ENCODE measurements around the gene TAT. TPM values are rescaled to one million over a fixed set of nuclear protein-coding genes. Genes with fewer than 3 reads are reported as not detected.
A peak's percentile ranks its signal among the peaks of the same experiment; 100 is the strongest.
"Not testable (repeated sequence)": the region's sequence is repeated elsewhere in the genome, so short reads cannot be mapped to it uniquely, and the experiment has no call there.

The TAT gene
- polyA plus RNA-seq (ENCODE audit: insufficient read length in 3 of 3), result under 1 TPM; 0.04 to 0.11 (median 0.06) TPM
- long read RNA-seq, donor 1, result 0 reads
- long read RNA-seq, donor 2, result 0 reads
- long read RNA-seq, donor 3, result 0 reads
- long read RNA-seq, donor 4, result 0 reads
- long read RNA-seq, donor 5, result 0 reads
- long read RNA-seq, donor 6, result 0 reads
- long read RNA-seq, donor 7, result 0 reads
- long read RNA-seq, donor 8, result 0 reads
- long read RNA-seq, donor 9, result 0 reads
- long read RNA-seq, donor 10, result 0 reads
- long read RNA-seq, donor 11, result 0 reads
- long read RNA-seq, donor 12, result 0 reads
- long read RNA-seq, donor 13, result 0 reads
- long read RNA-seq, donor 14, result 0 reads
- long read RNA-seq, donor 15, result 0 reads
- long read RNA-seq, donor 16, result 0 reads

DNA sequence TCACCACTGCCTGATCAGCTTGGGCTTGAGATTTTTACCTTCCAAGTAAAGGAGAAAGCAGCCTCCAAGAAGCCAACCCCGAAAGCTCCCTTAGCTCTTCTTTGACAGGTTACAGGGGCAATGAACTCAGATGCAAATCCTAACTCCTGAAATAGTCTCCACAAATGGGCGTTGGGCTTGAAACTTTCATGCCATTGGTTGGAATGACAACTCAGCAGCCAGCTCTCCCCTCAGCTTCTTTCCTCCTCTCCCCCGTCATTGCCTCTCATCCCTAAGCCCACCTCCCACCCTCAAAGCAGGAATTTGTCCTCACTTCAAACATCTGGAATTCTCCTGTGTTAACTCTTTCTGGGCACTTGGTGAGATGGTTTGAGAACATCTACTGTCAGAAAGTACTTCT, at the start of gene TAT:
Gene TAT, minus strand, starts transcription at position 122 of the 400 bp plus-strand sequence. CDS start 677 bp downstream, outside the sequence.
- DNase-seq (ENCODE audit: extremely low read depth in 1 of 11, low read depth in 9 of 11, low spot score in 4 of 11), result no peak

DNA sequence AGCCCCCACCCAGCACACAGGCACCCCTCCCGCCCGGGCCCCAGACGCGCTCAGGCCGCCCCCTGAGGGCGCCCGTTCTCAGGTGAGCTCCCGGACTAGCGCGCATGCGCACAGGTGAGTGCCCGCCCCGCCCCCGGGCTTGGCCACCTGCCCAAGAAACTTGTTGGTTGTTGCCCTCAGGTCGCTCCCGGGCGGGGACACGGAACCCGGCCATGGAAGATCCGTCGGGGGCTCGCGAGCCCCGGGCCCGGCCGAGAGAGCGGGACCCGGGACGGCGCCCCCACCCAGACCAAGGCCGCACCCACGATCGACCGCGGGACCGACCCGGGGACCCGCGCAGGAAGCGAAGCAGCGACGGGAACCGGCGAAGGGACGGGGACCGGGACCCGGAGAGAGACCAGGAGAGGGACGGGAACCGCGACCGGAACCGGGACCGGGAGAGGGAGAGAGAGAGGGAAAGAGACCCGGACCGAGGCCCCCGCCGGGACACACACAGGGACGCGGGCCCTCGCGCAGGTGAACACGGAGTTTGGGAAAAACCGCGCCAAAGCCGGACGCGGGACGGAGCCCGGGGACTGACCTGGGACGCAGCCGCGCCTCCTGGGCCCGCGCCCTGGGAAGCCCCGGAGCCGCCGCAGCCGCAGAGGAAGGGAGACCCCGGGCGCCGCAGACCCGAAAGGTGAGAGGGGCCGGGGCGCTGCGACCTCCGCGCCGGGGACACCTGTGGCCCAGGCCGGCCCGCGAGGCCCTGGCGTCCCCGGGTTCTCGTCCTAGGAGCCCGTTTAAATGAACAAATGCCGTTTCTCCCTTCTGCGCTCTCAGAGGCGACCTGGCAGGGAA, 49.3 kb upstream of the TAT start, which contains the start of gene MARVELD3:
Gene MARVELD3, plus strand, starts transcription at position 167 of the 840 bp plus-strand sequence. Its CDS starts 46 bp downstream, at position 213.
- peak in 6 of 11 donors; percentile 36 to 69 (median 43) for DNase-seq (ENCODE audit: extremely low read depth in 1 of 11, low read depth in 9 of 11, low spot score in 4 of 11)

DNA sequence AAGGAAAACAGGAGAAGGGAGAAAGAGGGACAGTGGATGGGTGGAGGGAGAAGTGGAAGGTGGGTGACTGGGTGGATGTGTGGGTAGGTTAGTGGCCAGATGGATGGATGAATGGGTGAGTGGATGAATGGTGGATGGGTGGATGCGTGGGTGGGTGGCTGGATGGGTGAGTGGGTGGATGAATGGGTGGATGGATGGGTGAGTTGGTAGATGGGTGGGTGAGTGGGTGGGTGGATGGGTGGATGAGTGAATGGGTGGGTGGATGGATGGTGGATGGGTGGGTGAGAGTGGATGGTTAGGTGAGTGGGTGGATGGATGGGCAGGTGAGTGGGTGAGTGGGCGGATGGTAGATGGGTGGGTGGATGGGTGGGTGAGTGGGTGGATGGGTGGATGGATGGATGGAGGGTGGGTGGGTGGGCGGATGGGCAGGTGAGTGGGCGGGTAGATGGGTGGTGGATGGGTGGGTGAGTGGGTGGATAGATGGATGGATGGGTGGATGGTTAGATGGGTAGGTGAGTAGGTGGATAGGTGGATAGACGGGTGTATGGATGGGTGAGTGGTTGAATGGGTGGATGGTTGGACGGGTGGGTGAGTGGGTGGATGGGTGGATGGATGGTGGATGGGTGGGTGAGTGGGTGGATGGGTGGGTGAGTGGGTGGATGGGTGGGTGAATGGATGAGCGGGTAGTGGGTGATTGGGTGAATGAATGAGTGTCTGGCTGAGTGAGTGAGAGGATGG, 48.4 kb upstream of the TAT start:
- no peak for DNase-seq (ENCODE audit: extremely low read depth in 1 of 11, low read depth in 9 of 11, low spot score in 4 of 11)

DNA sequence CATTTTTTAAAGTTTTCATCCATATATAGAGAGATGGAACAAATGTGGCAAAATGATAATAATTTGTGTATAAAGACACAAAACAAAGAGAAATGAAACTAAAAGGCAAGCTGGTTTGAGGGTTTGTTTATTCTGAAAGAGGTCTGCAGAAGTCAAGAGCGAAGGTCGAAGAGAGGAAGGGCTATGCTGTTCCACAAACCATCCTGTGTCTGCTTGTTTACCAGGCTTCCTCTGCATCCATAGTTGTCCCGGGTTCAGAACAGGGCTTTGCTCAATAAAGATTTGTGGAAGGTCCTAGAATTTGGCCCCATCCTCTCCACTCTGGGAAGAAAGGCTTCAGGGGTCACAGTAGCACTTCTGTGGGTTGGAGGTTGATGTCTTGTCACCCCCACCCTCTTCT, 46.7 kb upstream of the TAT start:
- no peak for DNase-seq (ENCODE audit: extremely low read depth in 1 of 11, low read depth in 9 of 11, low spot score in 4 of 11)

DNA sequence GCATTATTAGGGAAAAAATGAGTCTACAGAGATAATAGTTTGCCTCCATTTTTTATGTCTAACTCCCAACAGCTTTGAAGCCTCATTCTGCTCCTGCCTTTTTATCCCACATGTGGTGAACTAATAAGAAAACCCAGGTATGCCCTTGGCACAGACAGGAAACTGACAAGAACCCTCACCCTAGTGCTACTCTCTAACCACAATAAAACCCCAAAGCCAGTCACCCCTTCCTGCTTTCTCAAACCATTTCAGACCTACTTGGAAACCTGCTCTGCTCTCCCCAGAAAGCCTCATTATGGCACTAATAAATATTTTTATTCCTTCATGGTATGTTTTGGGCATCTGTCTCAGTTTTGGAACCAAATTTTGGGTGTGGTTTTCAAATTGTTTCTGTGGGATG, 45.2 kb upstream of the TAT start:
- DNase-seq (ENCODE audit: extremely low read depth in 1 of 11, low read depth in 9 of 11, low spot score in 4 of 11), result no peak

DNA sequence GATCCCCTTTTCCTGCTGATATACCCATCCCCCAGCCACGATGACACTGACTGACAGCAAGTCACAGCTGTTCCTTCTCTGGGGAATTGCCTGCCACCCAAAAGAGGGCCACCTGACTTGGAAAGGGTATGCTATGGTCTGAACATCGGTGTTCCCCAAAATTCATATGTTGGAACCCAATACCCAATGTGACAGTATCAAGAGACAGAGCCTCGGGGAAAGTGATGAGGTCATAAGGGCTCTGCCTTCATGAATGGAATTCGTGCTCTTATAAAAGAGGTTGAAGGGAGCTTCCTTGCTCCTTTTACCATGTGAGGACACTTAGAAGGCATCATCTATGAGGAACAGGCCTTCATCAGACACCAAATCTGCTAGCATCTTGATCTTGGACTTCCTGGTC, 41.5 kb upstream of the TAT start:
- no peak for DNase-seq (ENCODE audit: extremely low read depth in 1 of 11, low read depth in 9 of 11, low spot score in 4 of 11)

DNA sequence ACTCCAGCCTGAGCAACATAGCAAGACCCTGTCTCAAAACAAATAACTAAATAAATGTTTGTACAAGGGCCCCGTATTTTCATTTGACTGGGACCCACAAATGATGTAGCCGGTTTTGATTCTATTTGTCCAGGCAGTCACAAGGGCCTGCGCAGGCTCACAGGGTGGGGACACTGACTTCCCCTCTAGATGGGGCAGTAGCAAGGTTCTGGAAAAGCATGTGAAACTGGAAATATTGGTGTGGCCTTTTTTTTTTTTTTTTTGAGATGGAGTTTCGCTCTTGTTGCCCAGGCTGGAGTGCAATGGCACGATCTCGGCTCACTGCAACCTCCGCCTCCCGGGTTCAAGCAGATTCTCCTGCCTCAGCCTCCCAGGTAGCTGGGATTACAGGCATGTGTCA, 38.1 kb upstream of the TAT start:
- DNase-seq (ENCODE audit: extremely low read depth in 1 of 11, low read depth in 9 of 11, low spot score in 4 of 11), result not testable (repeated sequence)

DNA sequence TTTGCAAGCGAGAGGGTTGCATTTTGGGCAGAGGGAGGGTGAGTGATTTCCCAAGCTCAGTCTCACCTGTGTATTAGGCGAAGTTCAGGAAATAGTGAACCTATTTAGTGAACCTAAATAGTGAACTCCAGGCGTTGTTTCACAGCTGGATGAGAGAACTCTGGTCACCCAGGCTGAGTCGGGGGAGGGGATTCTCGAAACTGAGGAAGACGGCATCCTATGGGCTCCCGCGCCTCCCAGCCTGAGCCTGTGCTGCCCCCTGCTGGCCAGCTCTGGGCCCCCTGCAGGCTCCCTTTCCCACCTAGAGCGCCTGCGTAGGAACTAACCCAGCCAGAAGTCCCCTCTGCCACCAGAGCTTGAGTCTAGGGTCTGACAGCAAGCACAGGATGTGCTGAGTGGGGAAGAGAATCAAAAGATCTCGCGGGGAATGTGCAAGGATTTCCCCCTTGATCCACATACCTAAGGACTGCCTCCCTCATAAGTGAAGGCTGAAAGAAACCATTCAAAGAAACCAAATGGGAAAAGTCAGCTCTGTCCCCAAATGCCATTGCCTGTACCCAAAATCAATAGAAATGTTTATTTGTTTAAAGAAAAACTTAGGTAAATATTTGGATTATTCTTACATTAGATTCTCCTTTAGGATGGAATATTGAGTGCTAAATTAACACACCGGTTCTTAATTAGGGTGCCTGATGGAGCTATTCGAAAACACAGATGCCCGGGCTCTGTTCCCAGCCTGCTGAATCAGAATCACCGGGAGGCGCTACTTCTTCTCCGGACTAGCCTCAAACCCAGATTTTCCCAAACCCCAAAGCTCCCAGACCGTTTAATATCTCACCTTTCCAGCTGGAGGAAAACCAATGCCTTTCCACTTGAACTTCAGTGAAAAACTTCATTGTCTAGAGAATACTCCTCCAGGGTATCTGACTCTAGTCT, 34.3 kb upstream of the TAT start:
- peak in 9 of 11 donors; percentile 41 to 73 (median 59) for DNase-seq (ENCODE audit: extremely low read depth in 1 of 11, low read depth in 9 of 11, low spot score in 4 of 11)

DNA sequence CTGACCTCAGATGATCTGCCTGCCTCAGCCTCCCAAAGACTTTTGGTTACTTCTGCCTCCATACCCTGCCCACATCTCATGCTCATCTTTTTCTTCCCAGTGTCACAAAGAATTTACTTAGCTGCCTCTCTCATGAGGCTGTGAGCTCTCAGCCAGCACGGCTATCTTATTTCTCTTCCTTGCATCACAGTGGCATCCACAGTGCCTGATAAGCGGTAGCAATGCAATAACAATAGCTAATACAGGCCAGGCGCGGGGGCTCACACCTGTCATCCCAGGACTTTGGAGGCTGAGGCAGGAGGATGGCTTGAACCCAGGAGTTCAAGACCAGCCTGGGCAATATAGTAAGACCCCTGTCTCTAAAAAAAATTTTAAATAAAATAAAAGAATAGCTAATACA, 33.6 kb upstream of the TAT start:
- no peak for DNase-seq (ENCODE audit: extremely low read depth in 1 of 11, low read depth in 9 of 11, low spot score in 4 of 11)

DNA sequence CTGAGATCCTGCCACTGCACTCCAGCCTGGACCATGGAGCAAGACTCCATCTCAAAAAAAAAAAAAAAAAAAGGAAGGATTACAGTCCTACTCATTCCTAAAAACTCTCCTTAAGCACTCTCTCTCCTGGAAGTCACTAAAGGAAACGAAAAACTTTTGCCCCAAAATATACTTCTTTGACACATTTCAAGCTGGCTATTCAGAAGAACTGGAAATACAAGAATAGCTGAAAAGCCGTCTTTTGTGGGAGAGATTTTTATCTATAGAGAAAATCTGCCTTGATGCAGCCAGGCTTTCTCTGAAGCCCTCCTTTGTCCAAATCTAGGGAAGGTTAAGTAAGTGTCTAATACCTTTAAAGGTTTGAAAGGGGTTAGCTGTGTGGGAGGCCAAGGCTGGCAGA, 32.2 kb upstream of the TAT start:
- no peak for DNase-seq (ENCODE audit: extremely low read depth in 1 of 11, low read depth in 9 of 11, low spot score in 4 of 11)

DNA sequence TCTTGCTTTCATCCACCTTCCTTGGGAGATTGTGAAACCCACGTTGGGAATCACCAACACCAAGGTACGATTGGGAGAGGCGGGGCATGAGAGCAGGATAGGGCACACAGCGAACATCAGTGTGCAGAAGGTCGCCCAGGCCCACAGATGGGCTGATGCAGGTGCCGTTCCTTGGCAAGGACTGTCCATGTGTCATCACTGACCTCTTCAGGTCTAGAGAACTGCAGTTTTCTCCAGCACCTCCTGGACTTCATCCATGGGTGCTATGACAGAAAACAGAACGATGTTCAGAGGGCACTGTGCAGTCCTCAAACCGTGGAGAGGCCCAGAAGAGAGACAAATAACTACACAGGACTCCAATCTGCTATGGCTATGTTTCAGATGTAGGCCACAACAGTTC, 23.9 kb upstream of the TAT start:
- DNase-seq (ENCODE audit: extremely low read depth in 1 of 11, low read depth in 9 of 11, low spot score in 4 of 11), result no peak

DNA sequence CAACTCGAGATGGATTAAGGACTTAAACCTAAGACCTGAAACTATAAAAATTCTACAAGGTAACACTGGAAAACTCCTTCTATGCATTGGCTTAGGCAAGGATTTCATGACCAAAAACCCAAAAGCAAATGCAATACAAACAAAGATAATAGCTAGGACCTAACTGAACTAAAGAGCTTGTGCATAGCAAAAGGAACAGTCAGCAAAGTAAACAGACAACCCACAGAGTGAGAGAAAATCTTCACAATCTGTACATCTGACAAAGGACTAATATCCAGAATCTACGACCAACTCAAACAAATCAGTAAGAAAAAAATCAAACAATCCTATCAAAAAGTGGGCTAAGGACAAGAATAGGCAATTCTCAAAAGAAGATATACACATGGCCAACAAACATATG, 21.5 kb upstream of the TAT start:
- DNase-seq (ENCODE audit: extremely low read depth in 1 of 11, low read depth in 9 of 11, low spot score in 4 of 11), result not testable (repeated sequence)

DNA sequence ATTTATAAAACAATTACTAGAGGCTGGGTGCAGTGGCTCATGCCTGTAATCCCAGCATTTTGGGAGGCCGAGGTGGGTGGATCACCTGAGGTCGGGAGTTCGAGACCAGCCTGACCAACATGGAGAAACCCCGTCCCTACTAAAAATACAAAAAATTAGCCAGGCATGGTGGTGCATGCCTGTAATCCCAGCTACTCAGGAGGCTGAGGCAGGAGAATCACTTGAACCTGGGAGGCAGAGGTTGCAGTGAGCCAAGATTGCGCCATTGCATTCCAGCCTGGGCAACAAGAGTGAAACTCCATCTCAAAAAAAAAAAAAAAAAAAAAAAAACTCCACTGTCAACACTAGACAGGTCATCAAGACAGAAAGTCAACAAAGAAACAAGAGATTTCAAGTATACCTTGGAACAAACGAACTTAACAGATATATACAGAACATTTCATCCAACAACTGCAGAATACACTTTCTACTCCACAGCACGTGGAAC, 18.5 kb upstream of the TAT start:
- not testable (repeated sequence) for DNase-seq (ENCODE audit: extremely low read depth in 1 of 11, low read depth in 9 of 11, low spot score in 4 of 11)

DNA sequence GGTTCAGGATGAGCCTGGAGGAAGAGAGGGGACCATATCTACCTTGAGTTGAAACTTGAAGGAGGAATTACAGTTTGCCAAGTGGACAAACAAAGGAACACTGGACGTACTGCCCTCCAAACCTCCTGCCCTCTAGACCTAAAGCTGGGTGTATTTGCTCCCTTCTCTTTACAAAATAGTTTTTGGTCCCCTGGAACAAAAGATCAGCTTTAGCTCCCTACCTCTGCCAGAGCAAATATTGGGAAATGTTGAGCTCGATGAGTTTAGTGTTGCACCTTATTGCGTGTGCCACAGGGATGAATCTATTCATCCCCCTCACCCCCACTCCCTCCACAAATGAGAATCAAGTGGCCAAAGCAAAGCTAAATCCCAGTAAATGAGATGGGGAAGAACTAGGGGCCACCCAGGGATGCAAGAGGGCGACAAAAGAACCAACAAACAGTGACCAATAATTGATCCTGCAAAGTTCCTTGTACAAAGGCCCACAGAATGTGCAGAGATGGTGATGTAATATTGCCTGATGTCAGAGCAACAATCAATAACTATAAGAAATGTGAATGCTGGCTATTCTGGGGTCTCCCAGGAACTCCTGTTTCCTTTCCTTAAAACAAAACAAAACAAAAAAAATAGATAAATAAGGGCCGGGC, 17.2 kb upstream of the TAT start:
- no peak for DNase-seq (ENCODE audit: extremely low read depth in 1 of 11, low read depth in 9 of 11, low spot score in 4 of 11)

DNA sequence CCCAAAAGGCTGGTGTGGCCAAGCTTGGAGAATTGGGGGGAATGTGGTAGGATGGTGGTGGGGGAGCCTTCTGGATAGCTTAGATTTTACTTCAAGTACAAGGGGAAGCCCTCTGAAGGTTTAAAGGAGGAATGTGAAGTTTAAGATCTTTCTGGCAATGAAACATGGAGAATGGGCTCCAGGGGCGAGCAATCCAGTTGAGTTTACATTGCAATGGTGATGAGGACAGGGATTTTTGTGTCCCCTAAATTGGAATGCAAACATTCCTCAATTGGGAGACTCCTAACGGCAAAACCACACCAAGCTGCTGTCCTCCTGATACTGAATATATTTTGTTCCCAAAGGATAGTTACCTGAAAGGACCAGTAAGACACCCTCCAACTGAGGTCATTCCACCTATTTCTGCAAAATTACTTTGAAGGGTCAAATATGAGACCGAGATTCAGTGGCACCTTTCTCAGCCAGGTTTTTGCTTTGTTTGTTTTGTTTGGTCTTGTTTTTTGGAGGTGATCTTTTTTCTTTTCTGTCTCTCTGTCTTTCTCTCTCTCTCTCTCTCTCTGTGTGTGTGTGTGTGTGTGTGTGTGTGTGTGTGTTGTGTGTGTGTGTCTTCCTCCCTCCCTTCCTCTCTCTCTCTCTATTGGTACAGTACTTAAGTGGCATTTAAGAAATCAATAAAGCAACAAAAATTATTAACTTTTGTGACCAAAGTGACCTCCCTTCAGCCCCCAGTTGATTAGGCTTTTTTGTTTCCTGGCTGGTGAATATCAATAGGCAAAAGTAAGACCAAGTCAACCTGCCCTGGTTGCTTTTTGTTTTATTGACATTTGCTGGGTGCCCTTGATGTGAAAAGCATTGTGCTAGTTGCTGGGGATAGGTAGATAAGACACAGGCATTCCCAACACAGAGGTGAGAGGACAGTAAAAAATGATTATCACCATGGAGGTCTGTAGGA, 16.4 kb upstream of the TAT start:
- no peak for DNase-seq (ENCODE audit: extremely low read depth in 1 of 11, low read depth in 9 of 11, low spot score in 4 of 11)

DNA sequence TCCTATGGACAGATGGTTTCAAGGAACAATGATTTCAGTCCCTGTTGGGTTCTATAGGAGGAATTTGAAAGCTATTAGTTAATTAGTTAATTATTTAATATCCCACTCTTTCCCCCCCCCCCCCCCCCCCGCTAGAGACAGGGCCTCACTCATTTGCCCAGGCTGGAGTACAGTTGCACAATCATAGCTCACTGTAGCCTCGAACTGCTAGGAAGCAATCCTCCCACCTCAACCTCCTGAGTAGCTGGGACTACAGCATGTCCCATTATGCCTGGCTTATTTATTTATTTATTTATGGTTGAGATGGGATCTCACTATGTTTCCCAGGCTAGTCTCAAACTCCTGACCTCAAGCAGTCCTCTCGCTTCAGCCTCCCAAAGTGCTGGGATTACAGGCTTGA, 15.0 kb upstream of the TAT start:
- DNase-seq (ENCODE audit: extremely low read depth in 1 of 11, low read depth in 9 of 11, low spot score in 4 of 11), result no peak

DNA sequence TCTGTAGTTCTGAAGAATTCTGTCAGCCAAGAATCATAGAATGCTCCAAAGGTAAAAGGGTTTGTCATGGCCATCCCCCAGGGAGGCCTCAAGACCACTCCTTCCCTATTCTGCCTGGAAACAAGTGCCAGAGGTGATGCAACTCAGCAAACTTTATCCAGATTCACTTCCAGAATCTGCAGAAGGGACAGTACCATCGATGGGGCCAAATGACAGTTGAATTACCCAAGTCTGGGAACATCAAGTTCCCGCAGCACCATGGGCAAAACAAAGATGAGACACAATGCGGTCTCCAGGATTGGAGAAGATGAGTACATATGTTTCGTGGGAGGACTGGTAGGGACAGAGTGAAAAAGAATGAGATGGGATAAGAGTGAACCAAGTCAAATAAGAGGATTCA, 13.7 kb upstream of the TAT start:
- DNase-seq (ENCODE audit: extremely low read depth in 1 of 11, low read depth in 9 of 11, low spot score in 4 of 11), result no peak
